ENCODE results near the gene ROBO1.
A peak's percentile ranks its signal among the peaks of the same experiment; 100 is the strongest.
"Not testable (repeated sequence)": the region's sequence is repeated elsewhere in the genome, so short reads cannot be mapped to it uniquely, and the experiment has no call there.

ROBO1 gene

DNA sequence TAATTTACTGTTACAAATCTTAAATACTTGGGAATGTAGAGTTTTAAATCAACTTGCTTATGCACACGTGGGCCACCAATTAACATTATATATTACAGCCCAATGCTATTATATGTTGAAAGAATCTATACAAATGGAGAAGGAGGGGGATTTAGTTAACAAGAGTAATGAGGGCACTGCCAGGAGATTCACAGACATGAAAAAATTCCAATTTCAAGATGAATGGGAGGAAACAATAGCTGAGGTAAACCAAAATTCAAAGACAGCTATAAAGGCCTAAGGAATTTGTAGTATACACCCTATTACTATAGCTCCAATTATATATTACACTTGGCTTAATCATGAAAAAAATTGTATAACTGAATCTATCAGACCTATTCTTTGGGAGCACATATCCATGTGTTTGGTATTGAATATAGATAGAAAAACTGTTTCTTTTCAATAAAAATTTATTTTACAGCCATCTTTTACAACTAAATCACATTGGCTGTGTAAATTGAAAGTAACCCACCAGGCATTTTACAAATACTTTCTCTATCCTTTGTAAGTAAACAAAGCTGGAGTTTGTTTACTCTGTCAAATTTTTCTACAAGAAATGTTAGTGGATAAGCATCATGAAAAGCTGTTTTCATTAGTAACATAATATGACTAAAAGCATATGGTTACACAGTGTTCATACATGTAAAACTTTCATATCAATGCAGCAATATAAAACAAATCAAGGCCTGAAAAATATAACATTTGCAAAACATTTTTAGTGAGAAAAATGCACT lies 1045.8 kb downstream of the ROBO1 start:
- DNase-seq, result no peak

DNA sequence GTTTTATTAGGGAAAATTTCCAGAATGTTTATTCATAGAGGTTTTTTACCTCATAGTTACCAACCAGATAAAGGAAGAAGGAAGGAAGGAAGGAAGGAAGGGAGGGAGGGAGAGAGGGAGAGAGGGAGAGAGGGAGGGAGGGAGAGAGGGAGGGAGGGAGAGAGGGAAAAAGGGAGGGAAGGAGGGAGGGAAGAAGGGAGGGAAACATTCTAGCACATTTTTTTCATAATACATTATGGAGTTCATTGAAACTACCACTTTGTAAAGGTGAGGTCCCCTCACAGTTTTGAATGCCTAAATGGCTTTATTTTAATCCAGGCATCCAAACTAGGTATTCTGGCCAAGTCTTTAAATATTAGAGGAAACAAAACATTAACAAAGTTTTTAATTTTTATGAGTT lies 1049.1 kb downstream of the ROBO1 start:
- no peak for DNase-seq

DNA sequence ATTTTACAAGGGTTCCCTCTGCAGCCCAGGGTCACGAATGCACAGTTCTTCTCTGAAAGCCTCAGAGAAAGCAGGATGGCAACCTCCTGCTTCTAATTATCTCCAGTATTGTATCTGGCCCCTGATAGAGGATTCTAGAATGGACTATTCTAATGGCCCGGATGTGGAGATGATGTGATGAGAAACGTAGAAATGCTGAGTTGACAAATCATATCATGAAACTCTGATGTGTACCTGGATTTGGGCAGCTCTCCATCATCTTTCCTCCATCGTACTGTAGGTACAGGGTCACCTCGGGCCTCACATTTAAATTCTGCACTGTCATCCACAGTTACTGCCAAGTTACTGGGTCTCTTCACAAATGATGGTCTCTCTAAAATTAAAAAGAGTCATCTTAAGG lies 1050.8 kb downstream of the ROBO1 start:
- DNase-seq, result no peak

DNA sequence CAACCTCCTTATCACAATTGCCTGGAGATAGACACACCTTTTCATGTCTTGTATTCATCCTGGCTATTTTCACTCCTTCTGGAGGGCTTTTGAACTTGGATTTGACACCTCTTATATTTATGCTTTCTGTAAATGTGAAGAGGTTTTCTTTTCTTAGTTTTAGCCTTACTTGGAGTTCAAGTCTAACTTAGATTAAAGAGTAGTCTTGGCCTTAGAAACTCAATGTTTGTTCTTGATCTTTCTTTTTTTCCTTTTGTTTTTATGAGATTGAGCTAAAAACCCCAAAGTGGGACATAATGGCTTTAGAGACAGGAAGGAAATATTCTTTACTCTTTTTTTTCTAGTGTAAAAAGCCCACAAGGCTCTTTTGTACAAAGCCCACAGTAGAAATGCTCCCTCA lies 1054.9 kb downstream of the ROBO1 start:
- no peak for DNase-seq

DNA sequence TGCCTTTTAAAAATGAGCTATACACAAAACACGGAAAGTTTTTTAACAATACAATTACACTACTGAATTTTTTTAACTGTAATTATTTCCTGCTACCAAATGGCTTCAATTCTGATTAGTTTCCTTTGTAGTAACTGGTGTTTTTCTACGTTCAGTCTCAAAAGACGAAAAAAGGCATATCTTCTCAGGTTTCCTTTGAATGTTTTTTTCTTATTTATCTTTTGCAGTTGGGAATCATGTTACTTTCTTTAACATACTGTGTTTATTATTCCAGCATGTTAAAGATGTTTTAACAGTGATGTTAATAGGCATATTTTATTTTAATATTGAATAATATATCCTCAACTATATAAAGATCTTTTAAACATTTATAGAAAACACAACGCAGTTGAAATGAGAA lies 1055.5 kb downstream of the ROBO1 start:
- no peak for DNase-seq

DNA sequence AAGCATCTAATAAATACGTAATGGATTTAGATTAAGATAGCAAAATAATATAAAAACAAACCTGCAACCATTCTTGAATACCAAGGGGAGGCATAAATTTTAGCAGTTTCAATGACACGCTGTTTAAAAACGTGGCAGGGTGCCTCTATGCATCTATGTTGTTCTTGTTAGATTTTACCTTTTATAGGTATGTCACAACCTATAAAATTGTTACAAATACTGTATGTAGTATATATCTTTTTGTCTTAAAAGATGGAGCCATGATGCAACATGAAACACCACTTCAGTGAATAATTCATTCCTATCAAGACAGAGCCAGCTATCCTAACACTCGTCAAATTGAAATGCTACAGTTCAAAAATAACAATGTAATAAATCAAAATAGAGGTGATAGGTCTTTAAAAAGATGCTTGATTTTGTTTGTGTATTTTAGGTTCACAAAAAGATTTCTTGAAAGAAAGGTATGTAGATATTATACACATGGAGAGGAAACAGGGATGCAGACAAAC lies 1059.2 kb downstream of the ROBO1 start:
- no peak for DNase-seq

DNA sequence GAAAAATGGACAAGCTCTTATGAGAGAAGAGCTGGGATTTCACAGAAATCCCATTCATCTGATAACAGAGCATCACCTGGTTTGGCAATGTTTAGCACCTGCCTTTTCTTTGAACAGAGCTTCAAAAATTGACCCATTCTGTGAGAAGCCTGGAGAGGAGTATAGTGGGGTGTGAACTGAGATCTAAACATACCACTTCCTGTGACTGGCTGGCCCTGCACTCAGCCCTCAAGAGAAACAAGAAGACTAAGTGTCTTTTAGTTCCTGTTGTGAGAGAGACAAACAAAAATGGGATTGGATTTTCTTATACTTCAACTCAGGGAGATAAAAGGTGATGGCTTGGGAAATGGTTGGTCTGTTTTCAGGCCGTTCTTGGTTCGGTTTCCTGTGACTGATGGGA lies 1060.2 kb downstream of the ROBO1 start:
- DNase-seq, result no peak

DNA sequence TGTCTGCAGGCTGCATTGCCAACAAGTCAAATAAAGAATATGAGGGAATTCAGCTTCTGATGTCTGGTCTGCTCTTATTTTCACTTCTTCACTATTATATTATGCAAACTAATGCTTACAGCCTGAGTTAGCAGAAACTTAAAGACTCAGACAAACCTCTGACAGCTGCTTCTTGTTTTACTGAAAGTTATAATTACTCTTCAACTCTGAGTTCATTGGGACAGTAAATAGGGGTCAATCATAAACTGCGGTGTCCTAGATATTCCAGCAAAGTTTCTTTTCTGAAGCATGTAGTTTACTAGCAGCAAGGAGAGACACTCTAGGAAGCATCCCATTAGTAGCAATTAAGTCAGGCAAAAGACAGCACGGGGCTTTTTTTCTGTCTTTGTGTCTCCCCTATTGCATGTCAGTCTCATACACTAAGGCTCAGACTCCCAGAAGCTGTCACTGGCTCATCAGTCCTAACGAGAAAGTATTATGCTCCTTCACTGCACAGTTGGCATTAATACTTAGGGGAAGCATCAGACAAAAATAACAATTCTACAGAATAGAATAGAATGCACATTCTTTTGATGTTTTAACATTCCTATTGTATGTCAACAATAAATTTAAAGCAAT lies 1060.8 kb downstream of the ROBO1 start:
- DNase-seq, result no peak

DNA sequence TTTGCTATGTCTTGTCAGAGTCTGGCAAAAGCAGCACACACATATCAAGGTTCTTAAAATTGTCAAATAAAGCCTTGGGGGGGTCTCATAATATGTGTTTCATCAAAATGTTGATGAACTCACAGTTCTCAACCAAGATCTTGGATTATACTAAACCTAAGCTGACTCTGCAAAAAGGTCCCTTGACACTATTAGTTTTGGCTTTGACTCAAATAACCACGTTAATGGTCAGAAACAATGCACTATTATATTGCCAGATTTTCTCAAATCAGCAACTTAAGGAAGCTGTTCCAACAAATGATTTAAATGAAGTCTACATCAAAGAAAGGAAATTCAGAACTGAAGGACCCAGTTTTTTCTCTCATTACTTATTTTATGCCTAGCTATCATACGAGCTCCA lies 1063.9 kb downstream of the ROBO1 start:
- DNase-seq, result no peak

DNA sequence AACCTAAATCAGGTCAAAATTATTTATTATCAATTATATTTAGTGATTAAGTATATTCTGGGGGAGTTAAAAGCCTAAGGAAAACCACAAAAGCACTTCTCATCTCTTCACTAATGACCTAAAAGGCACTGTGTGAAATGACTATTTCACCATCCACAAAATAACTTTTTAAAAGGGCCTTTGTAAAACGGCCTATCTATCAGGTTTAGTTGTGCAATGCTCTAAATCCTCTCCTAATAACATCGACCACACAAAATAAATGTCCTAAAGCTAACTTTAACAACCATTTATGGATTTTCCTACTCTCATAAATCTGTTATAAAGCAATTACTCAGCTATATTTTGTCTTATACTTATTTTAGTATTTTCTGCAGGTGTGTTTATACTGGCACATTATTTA lies 1066.3 kb downstream of the ROBO1 start:
- DNase-seq, result no peak

DNA sequence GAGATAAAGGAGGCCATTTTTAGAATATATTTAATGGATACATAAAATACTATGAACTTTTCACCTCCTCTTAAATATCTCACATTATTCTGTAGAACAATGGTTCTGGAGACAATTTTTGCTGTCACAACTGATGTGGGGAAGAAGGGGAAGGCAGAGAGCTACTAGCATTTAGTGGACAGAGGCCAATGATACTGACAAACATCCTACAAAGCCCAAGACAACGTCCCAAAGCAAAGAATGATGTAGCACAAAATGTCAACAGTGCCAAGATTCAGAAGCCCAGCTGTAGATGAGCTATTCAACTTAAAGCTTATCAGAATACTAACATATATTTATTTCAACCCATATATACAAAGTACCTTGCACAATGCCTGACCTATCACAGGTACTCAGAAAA lies 1069.4 kb downstream of the ROBO1 start:
- no peak for DNase-seq

DNA sequence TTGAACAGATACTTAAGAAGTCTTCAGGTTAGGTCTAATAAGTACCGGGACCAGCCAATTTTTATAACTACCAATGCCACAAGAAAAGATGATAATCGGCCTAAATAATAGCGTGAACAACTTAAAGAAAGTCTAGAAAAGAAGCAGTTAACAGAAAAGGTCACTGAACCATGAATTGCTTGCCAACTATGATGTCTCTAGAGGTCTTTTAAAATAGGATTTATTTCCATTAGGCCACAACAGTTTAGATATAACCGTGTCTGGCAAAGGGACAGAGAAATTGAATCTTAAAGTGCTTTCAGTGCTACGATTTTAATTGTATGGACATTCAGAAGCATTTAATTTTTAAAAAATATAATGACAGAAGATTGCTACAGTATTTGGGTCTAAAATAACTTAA lies 1070.4 kb downstream of the ROBO1 start:
- no peak for DNase-seq

DNA sequence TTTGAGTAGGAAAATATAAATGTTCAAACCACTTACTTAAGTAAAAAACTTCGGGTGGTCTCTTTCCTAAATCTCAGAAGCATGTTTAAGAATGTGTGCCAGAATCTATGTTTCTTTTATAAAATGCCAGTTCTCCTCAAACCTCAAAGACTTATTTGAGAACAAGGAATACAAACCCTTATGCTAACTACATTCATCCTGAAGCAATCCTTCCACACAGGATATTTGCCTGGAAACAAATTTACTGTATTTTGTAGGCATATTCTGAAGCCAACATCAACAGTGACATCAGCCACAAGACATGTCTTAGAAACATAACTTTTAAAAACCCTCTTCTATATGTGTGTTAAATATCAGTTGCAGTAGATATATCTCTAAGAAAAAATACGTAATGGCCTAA lies 1077.0 kb downstream of the ROBO1 start:
- no peak for DNase-seq

DNA sequence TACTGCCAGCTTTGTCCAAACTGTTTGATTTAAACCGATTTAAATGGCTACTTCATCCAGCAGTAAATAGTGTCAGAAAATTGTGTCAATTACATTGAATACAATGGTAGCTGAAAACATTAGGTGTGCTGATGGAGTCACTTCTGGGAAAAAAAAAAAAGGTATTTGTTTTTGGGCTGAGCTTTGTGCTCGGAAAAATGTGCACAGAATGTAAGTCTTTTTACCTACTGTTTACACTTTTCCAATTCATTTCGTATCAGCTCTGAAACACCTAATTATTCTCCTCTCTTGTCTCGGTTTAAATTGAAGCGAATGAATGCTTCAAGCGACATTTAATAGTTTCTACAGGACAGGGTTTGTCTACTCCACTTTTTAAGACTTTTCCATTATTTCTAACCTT lies 1078.4 kb downstream of the ROBO1 start:
- peak; percentile 78 for DNase-seq

DNA sequence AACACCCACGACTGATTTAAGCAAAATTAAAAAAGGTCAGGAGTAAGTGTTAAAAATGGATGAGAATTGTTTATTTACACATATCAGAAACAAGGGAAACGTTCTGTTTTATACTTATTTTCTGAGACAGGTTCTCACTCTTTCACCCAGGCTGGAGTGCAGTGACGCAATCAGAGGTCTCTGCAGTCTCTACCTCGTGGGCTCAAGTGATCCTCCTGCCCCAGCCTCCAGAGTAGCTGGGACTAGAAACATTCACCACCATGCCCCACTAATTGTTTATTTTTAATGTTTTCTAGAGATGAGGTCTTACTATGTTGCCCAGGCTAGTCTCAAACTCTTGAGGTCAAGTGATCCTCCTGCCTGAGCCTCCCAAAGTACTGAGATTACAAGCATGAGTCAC lies 1080.3 kb downstream of the ROBO1 start:
- no peak for DNase-seq

DNA sequence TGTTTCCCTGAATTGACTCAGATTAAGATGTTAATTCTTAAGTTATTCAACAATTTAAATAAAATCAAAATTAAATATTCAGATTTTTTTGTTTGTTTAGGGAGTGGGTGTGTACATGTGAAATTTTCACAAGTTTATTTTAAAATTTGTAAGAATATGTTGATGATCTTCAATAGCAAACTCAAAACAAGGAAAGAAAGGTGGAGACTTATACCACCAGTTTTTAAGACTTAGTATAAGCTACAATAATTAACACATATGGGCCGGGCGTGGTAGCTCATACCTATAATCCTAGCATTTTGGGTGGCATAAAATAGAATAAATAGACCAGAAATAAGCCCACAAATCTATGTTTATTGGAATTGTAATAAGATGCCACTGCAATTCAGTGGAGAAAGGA lies 1084.5 kb downstream of the ROBO1 start:
- no peak for DNase-seq

DNA sequence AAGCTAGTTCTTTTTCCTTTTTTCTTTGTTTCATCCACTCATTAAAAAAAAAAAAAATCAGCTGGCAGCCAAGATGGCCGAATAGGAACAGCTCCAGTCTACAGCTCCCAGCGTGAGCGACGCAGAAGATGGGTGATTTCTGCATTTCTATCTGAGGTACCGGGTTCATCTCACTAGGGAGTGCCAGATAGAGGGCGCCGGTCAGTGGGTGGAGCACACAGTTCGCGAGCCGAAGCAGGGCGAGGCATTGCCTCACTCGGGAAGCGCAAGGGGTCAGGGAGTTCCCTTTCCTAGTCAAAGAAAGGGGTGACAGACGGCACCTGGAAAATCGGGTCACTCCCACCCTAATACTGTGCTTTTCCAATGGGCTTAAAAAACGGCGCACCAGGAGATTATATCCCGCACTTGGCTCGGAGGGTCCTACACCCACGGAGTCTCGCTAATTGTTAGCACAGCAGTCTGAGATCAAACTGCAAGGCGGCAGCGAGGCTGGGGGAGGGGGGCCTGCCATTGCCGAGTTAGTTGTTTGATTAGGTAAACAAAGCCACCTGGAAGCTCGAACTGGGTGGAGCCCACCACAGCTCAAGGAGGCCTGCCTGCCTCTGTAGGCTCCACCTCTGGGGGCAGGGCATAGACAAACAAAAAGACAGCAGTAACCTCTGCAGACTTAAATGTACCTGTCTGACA lies 1092.5 kb downstream of the ROBO1 start:
- DNase-seq, result not testable (repeated sequence)

DNA sequence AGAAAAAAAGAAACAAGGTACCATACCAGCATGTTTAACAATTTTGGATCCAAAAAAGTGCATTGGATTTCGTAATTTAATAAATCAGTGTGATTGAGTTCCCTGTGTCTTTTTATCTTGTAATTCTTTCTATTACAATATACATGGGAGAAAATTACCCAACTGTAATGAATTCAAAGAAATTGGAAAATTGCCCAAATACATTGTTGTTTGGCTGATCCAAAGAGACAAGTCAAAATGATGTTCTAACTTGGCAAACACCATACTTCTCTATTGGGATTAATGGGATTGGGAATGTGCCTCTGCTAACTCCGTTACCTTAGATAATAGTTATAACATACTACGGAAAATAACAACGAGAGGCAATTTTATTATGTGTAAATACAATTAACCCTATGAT lies 1097.1 kb downstream of the ROBO1 start:
- DNase-seq, result no peak

DNA sequence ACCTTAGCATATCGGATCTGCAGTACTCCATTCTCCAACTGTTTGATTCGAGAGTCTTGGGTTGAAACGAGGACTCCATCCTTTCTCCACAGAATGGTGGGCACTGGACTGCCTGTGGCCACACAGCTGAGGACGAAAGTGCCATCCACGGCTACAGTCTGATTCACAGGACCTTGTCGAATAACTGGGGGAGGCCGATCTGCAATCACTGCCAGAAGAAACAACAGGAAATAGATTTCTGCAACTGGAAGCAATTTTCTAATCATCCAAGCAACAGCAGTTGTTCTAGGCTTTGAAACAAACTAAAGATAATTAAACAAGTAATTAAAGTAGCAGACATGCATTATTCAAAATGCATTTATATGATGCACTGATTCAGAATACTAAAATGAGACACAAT lies 1097.7 kb downstream of the ROBO1 start:
- no peak for DNase-seq

DNA sequence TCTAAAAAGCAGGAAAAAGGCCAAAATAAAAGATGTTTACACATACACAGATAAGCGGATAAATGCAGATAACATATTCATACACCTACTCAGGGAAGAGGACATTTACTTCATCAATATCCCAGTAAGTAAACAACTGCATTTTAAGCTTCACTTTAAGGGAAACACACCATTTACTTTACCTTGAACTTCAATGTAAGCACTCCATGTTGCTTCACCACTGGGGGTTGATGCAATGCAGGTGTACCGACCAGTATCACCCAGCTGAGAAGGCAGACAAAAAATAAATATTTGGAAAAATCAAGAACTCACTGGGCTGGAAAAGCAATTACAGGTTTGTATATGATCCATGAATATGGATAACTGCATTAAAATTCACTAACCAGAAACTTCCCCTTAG lies 1099.5 kb downstream of the ROBO1 start:
- DNase-seq, result no peak

DNA sequence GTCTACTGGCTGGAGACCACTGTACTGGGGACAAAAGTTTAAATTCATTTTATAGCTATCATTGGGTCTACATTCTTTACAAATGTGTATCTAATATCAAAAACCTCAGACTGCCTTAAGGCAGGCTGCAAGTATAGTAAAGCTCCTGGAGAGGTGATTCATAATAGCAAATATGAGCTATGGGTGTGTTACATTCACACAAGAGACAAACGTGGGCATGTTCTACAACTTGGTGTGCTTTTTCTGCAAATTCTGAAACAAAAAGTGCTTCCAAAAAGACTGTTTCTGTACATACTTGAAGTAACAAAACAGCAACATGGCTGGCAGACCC lies 1101.4 kb downstream of the ROBO1 start:
- DNase-seq, result no peak

DNA sequence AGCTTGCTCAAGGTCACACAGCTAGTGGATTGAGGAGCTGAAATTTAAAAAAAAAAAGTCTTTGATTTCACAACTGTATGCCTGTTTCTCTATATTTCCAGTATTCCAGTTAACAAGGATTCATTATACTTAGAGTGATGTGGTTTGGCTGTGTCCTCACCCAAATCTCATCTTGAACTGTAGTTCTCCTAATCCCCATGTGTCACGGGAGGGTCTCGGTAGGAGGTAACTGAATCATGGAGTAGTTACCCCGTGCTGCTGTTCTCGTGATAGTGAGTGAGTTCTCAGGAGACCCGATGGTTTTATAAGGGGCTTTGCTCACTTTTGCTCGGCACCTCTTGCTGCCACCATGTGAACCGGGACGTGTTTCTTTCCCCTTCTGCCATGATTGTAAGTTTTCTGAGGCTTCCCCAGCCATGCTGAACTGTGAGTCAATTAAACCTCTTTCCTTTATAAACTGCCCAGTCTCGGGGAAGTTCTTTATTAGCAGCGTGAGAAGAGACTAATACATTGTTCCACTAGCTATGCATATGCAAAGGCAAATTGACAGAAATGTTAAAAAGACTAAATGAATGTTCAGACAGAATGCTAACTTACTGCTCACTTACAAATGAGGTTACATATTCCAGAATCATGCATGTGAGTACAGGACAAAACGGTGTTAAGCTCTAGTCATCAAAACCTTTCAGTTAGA lies 1101.9 kb downstream of the ROBO1 start:
- DNase-seq, result no peak

DNA sequence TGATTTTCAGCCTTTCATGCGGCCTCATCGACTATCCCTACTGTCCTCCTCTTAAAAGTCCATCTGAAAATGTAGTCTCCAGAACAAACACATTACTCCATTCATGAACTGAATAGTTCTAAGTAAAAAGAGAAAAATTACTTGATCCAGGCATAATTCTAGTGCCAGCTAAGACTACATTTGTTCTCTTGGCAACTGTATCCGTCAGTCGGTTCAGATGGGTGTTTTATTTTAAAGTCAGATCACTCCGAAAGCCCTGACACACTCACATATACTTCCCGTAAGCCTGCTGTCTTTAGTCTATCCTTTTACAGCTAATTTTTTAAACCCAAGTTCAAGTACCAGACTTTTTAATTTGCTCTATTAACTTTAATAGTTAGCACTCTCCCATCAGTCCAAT lies 1102.7 kb downstream of the ROBO1 start:
- no peak for DNase-seq

DNA sequence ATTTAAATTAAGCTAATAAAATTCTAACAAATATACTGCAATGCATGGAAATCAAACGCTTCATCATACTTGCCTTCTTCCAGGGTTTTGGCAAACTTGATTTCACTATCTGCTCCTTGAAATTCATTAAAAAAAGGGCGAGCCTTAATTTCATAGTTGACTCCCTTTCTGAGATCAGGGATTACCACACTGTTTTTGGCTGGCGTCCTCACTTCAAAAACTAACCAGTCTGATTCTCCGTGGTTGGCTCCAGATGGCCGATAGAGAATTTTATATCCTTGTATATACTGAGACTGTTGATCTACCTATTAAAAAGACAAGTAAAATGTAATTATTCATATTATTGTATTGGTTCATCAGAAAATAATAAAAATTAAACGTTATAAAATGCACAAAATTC lies 1106.8 kb downstream of the ROBO1 start:
- no peak for DNase-seq

All from NCI-H1417 treated with DMSO at 0.1 percent for 48 hours (cell line).